ENCODE results near the gene NOL9.
"Not testable (repeated sequence)": the region's sequence is repeated elsewhere in the genome, so short reads cannot be mapped to it uniquely, and the experiment has no call there.

Gene NOL9
- long read RNA-seq, donor 1, partial matches to known transcripts = 0 of 1 reads
- long read RNA-seq, donor 1, other reads (novel, unspliced or antisense) = 0 of 1 reads
- long read RNA-seq, donor 2, full-length matches to known transcripts = 2 of 2 reads
- long read RNA-seq, donor 2, partial matches to known transcripts = 0 of 2 reads
- long read RNA-seq, donor 2, other reads (novel, unspliced or antisense) = 0 of 2 reads
- long read RNA-seq, donor 3, full-length matches to known transcripts = 1 of 1 reads
- long read RNA-seq, donor 3, partial matches to known transcripts = 0 of 1 reads
- long read RNA-seq, donor 3, other reads (novel, unspliced or antisense) = 0 of 1 reads
- long read RNA-seq, donor 4, partial matches to known transcripts = 0 of 1 reads
- long read RNA-seq, donor 4, other reads (novel, unspliced or antisense) = 0 of 1 reads
- long read RNA-seq, donor 5, full-length matches to known transcripts = 1 of 1 reads
- long read RNA-seq, donor 5, partial matches to known transcripts = 0 of 1 reads
- long read RNA-seq, donor 5, other reads (novel, unspliced or antisense) = 0 of 1 reads
- long read RNA-seq, donor 6, full-length matches to known transcripts = 1 of 14 reads
- long read RNA-seq, donor 6, partial matches to known transcripts = 13 of 14 reads
- long read RNA-seq, donor 6, other reads (novel, unspliced or antisense) = 0 of 14 reads
- long read RNA-seq, donor 7, full-length matches to known transcripts = 1 of 1 reads
- long read RNA-seq, donor 7, partial matches to known transcripts = 0 of 1 reads
- long read RNA-seq, donor 7, other reads (novel, unspliced or antisense) = 0 of 1 reads
- long read RNA-seq, donor 8 = 0 reads

GRCh38 chr1:6554031-6554906 lies at the start of gene NOL9:
Gene NOL9, minus strand, starts transcription at chr1:6554513. Its CDS starts 11 bp downstream, at chr1:6554502.
- DNase-seq = peak; percentile 95

GRCh38 chr1:6603238-6603914 lies 49.1 kb upstream of the NOL9 start:
- peak; percentile 96 for DNase-seq

- DNase-seq = peak; percentile 96
Measured at GRCh38 chr1:6602669-6603237, 48.4 kb upstream of the NOL9 start, which contains the start of gene KLHL21. Gene KLHL21, minus strand, starts transcription at chr1:6602869. Its CDS starts 52 bp downstream, at chr1:6602817.

- peak; percentile 84 for DNase-seq
Measured at GRCh38 chr1:6601923-6602668, 47.8 kb upstream of the NOL9 start.

- DNase-seq = peak; percentile 57
Measured at GRCh38 chr1:6601049-6601922, 47.0 kb upstream of the NOL9 start.

GRCh38 chr1:6600410-6601048 lies 46.2 kb upstream of the NOL9 start:
- peak; percentile 29 for DNase-seq

GRCh38 chr1:6599991-6600390 lies 45.7 kb upstream of the NOL9 start:
- not testable (repeated sequence) for DNase-seq

- no peak for DNase-seq
Measured at GRCh38 chr1:6599141-6599975, 45.0 kb upstream of the NOL9 start.

GRCh38 chr1:6597777-6598131 lies 43.4 kb upstream of the NOL9 start:
- no peak for DNase-seq

GRCh38 chr1:6596886-6597776 lies 42.8 kb upstream of the NOL9 start:
- no peak for DNase-seq

GRCh38 chr1:6596351-6596750 lies 42.0 kb upstream of the NOL9 start:
- no peak for DNase-seq

GRCh38 chr1:6594977-6595740 lies 40.8 kb upstream of the NOL9 start:
- DNase-seq = no peak

GRCh38 chr1:6593810-6594209 lies 39.5 kb upstream of the NOL9 start:
- no peak for DNase-seq

GRCh38 chr1:6592865-6593593 lies 38.7 kb upstream of the NOL9 start:
- DNase-seq = no peak

GRCh38 chr1:6592441-6592840 lies 38.1 kb upstream of the NOL9 start:
- no peak for DNase-seq

- DNase-seq = no peak
Measured at GRCh38 chr1:6591644-6592043, 37.3 kb upstream of the NOL9 start.
